SW 1271 (cell line): Measurements from ENCODE around the gene OR10AD1.
"Not testable (repeated sequence)": the region's sequence is repeated elsewhere in the genome, so short reads cannot be mapped to it uniquely, and the experiment has no call there.

Experiments
- DNase-seq, 2 experiments: peaks; one replicate each; lab custom pipeline; 2025; lab: John Stamatoyannopoulos, UW

The OR10AD1 gene, protein sequence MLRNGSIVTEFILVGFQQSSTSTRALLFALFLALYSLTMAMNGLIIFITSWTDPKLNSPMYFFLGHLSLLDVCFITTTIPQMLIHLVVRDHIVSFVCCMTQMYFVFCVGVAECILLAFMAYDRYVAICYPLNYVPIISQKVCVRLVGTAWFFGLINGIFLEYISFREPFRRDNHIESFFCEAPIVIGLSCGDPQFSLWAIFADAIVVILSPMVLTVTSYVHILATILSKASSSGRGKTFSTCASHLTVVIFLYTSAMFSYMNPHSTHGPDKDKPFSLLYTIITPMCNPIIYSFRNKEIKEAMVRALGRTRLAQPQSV

DNA sequence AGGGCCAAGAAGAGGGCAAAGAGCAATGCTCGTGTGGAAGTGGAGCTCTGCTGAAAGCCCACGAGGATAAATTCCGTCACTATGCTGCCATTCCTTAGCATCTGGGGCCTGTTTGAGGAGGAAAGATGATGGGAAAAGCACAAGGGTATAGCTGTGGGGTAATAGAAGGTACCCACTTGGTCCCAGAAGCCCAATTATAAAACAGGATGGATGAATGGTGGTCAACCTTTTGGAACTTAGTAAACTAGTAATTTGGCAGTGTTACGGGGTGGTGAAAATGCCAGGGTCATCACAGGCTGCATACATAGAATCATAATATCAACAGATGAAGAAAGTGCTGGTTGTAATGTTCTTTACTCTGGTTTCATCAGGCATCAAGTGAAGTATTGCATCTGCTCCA lies at the start of gene OR10AD1:
Gene OR10AD1 (minus strand): TSS at position 101 of the 400 bp plus-strand sequence. CDS start 0 bp downstream, at position 101.
- DNase-seq: no peak

DNA sequence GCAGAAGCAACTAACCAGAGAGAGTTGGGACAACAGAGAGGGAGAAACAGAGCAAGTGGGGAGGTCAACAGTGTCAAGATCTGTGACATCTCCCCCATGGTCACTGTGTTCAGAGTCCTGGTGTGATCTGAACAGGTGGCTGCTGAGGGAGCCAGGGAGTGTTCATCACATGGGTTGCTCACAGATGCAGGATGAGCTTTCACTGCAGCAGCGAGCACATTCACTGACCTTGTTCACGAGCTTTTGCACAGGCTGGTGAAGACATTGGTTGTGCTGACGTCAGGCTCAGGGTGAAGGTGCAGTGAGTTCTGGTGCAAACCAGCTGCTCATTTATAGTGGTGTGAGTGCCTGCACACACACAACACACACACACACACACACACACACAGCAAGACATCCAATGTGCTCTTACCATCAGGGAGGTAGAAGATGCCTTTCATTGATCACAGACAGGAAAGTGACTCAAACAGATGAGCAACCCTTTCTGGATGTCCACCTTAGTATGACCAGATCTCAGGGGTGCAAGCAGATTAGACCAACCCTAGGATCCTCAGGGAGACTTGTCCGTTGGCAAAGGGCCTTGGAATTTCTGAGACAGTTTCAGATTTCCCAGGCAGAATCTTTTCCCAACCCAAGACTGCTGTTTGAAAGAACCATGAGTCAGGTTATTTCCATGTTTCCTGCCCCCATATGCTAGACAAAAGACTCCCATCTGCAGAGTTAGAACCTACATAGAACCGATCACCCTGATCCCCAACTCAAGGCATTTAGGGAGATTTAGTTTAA lies 44.3 kb upstream of the OR10AD1 start:
- no peak for DNase-seq

DNA sequence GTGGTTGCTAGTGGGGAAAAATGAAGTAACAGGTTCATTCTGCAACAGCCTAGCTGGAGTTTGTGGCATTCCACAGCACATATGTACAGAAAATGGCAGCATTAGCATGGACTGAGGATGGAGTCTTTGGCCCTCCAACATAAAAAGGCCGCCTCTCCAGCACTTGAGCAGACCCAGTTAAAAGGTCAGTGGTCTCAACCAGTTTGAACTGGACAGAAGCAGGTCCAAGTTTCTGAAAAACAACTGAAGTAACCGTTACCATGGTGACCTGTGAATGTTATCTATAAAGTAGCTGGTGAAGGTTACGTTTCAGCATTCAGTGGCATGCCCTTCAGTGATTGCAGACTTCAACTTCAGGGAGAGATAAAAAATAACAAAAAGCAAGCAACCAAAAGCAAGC lies 34.1 kb upstream of the OR10AD1 start:
- DNase-seq: no peak

DNA sequence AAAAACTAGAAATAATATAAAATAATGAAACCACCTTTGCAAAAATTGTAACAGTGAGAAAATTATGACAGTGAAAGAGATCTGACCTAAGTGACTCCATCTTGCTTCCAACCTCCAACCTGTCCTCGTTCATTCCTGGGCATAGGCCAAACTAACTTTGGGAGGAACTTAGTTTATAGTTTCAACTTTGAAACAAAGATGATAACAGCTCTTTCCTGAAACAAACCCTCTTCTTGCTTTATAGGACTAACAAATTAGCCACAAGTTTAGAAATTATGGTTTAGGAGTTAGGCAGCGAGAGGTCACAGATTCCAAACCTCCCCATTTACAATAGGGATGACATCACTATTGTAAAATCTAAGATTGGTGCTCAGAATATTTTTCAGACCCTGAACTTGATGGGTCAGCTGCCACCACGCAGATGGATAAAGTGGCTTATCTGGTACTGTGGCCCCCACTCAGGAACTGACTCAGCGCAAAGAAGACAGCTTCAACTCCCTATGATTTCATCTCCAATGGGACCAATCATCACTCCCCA lies 32.8 kb upstream of the OR10AD1 start:
- no peak for DNase-seq

DNA sequence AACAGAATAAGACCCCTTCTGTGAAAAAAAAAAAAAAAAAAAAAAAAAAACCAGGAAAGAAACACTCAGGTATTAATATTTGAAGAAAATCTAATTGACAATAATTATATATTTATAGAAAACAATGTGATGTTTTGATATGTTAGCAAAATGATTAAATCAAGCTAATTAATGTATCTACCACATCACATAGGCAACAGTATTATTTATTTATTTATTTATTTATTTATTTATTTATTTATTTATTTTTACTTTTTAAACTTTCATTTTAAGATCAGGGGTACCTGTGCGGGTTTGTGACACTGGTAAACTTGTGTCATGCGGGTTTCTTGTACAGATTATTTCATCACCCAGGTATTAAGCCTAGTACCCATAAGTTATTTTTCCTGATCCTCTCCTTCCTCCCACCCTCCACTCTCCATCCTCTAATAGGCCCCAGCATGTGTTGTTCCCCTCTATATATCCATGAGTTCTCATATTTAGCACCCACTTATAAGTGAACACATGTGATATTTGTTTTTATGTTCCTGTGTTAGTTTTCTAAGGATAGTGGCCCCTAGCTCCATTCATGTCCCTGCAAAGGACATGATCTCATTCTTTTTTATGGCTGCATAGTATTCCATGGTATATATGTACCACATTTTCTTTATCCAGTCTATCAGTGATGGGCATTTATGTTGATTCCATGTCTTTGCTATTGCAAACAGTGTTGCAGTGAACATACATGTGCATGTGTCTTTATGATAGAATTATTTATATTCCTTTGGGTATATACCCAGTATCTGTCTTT lies 28.3 kb upstream of the OR10AD1 start:
- DNase-seq: not testable (repeated sequence)

DNA sequence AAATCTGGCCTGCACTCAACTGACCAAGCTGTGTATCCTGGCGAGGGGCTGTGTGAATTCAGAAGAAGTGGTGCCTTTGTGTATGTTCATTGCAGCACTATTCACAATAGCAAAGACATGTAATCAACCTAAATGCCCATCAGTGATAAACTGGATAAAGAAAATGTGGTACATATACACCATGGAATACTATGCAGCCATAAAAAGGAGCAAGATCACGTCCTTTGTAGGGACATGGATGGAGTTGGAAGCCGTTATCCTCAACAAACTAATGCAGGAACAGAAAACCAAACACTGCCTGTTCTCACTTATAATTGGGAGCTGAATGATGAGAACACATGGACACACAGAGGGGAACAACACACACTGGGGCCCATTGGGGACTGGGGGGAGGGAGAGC lies 21.4 kb upstream of the OR10AD1 start:
- DNase-seq: not testable (repeated sequence)

DNA sequence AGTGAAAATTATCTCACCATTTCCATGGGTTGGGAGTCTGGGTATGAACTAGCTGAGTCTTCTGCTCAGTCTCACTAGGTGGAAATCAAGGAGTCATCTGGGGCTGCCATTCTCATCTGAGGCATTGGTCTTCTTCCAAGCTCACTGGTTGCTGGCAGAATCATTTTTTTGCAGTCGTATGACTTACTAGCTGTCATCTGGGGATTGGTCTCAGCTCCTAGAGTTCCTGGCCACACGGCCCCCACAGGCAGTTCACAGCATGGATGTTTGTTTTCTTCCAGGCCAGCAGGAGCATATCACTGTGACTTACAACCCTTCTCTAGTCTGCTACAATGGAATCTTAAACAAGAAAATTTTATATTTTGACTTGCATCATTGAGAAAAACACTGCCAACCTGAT lies 18.6 kb upstream of the OR10AD1 start:
- no peak for DNase-seq

DNA sequence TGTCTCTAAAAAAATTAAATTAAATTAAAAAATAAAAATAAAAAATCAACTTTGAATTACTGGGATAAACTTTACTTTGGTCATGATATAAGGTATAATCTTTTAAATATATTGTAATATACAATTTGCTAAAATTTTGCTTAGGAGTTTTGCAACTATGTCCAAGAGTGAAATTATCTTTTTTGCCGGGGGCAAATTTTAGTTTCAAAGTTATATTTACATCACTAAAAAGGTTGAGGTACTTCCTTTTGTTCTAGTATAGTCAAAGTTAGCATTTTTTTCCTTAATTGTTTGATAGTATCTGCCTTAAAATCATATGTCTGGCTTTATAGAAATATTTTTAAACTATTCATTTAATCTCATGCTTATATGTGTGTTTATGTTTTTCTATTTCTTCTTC lies 17.6 kb upstream of the OR10AD1 start:
- no peak for DNase-seq

DNA sequence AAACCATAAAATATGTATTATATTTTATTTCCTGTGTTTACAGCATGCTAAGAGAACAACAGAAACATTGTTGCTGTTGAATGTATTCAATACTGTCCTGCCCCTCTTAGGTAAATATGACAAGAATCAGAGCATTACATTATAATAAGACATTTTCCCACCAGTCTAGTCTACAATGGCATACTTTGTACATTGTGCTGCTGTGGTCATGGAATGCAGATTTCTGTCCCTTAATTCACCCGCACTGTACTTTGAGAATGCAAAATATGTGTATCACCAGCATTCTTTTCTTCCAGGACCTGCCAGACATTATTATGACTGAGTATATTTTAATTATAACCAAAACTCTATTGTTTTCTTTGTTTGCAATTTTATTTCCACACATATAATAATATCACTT lies 16.5 kb upstream of the OR10AD1 start:
- no peak for DNase-seq

DNA sequence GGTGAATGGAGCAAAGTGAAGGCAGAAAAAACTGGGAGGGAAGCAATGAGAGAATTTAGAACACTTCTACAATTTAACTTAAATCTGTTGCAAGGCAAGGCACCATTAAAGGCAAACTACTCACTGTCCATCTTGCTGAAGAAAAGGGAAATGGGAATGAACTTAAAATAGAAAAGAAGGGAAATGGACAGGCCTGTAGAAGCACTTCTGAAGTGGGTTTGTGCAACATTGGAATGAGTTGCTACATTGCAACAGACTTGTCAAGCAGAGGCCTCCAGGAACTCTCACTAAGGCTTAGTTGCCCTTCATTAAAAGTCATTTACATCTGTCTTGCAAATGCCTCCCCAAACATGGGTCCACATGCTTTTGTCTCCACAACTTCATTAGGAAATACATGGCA lies 13.7 kb upstream of the OR10AD1 start:
- DNase-seq: no peak

DNA sequence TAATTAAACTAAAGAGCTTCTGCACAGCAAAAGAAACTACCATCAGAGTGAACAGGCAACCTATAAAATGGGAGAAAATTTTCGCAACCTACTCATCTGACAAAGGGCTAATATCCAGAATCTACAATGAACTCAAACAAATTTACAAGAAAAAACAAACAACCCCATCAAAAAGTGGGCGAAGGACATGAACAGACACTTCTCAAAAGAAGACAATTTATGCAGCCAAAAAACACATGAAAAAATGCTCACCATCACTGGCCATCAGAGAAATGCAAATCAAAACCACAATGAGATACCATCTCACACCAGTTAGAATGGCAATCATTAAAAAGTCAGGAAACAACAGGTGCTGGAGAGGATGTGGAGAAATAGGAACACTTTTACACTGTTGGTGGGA lies 6.4 kb upstream of the OR10AD1 start:
- not testable (repeated sequence) for DNase-seq

DNA sequence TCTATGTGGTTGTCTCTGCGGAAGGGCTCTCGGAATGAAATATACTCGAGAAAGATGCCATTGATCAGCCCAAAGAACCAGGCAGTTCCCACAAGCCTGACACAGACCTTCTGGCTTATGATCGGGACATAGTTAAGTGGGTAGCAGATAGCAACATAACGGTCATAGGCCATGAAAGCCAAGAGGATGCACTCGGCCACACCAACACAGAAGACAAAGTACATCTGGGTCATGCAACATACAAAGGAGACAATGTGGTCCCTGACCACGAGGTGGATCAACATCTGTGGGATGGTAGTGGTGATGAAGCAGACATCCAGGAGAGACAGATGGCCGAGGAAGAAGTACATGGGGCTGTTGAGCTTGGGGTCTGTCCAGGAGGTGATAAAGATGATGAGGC lies 326 bp downstream of the OR10AD1 start:
- DNase-seq: no peak

DNA sequence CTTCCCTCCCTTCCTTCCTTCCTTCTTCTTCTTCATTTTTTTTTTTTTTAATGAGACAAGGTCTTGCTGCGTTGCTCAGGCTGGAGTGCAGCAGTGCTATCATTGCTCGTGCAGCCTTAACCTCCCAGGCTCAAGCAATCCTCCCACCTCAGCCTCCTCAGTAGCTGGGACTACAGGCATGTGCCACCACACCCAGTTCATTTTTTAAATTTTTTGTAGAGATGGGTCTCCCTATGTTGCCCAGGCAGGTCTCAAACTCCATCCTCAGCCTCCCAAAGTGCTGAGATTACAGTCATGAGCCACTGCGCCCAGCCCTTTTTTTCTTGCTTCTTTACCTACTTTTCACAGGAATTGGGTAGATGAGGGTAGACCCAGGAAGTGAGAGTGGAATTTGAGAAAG lies 1.6 kb downstream of the OR10AD1 start:
- DNase-seq: no peak

DNA sequence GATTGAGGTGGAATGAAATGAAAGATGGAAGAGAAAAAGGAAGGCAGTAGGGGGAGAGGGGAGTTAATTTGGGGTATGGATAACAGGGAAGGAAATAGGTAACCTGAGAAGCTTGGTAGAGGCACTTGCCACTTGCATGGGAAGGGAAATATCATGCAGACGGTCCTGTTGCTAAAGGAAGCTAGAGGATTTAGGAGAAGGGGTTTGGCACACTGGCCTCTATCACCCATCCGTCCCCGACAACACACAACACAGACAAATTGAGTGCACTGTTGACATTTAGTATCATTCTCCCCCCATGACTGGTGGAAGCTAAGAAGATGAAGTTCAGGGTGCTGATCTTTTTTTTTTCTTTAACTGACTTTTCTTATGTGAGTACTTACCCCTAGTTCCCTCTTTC lies 2.0 kb downstream of the OR10AD1 start:
- DNase-seq: no peak

DNA sequence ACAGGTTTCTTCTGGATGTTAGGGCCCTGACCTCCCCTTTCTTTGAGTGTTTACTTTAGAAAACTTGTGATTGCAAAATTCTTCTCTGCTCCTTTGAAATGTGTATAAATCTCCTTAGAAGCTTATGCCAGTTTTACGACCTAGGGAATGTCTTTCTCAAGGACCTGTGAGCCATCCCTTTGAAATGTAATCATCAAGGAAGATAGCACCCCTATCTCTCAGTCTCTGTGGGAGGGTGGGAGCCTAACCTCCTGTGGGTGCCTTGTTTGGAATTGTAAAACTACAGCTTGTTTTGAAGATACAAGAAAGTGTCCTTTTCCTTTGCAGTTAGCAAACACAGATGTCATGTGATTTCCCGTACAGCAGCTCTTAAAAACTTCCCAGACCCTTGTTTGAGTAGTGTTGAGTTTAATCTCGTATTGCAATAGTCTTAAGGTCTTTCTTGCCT lies 3.3 kb downstream of the OR10AD1 start:
- no peak for DNase-seq

DNA sequence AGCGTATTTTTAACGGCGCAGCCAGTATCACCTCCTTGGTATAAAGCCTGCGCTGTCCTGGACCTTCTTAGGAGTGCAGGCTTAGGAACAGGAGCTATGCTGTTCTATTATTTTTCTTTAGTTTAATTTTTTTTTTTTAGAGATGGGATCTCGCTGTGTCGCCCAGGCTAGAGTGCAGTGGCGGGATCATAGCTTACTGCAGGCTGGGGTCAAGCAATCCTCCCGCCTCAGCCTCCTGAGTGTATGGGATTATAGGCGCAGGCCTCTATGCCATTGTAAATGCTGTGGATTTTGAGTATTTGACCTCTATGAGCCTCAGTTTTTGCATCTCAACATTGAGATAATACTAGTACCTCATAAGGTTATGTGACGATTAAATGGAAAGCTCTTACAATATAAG lies 4.1 kb downstream of the OR10AD1 start:
- no peak for DNase-seq

DNA sequence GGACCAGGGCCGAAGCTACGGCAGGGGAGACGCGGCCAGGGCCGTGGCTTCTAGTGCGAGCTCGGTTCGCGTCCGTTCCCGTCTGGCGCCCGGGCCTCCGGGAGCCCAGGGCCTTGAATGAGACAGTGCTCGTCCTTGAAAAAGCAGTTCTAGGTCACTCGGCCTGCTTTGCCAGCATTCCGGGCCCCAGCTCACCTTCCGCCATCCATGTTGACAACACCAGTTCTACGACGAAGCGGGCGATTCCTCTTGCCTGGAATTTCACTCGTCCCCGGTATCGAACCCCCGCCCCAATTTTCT lies 4.5 kb downstream of the OR10AD1 start:
- no peak for DNase-seq

DNA sequence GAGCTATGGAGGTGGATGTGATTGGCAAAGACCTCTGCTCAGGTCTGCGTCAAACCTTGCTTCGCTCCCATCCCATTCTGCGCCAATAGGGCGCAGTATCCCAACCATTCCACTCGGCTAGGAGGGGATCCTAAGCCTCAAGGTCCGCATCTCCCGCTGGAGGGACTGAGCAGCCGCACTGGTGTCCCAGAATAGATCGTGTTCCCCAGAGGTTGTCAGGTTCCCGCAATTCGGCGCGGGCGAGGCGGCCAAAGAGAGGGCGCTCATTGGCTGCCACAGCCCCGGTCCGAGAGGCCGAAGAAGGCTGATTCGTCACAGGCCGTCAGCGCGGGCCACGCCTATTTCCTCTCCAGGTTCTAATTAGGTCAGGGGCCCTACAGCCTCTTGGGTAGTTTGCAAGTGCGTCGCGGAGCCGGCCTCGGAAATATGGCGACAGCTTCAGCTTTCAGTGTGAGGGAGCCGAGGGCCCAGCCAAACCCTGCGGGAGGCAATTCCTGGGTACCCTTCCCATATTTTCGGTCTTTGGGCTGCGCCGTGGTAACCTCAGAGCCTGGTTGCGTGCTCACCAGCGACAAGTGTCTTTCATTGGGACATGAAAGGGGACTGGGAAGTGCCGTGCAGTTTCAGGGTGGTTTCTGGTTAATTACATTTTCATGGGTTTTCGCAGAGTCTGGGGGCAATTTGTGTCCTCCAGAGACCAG lies 5.0 kb downstream of the OR10AD1 start:
- peak; percentile 93 to 97 for DNase-seq

DNA sequence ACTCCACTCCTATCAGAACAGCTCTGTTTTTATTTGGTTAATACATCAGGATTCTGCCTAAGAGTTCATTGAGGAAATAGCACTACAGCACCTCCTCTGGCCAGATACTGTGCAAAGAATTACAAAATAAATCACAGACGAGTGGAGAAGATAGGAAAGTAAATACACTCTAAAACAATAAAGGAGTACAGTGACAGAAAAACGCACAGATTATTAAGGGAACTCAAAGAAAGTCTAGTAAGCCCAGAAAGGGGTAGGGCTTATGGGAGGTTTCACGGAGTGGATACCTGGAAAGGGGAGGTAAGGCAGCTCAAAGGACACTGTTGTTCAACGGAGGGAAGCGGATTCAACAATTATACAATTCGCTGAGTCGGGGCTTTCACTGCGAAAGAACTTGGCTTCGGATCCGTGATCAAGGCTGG lies 5.5 kb downstream of the OR10AD1 start:
- DNase-seq: peak; percentile 22 to 71

DNA sequence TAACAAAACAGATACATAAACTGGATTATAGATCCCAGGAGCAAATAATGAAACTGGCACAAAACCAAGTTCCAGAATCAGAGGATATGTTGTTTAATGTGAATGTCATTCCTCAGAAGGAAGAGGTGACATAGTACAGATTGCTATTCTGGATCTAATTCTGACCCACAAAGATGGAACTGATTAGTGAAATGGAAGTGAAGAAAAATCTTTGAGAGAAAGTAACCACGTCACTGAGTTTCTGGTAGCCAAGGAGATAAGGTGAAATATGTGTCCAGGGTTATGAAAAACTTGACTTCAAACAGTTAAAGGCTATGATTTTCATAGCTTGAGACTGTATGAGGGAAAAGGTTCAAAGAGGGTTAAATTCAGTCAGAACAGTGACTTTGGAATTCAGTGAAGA lies 8.3 kb downstream of the OR10AD1 start:
- no peak for DNase-seq

DNA sequence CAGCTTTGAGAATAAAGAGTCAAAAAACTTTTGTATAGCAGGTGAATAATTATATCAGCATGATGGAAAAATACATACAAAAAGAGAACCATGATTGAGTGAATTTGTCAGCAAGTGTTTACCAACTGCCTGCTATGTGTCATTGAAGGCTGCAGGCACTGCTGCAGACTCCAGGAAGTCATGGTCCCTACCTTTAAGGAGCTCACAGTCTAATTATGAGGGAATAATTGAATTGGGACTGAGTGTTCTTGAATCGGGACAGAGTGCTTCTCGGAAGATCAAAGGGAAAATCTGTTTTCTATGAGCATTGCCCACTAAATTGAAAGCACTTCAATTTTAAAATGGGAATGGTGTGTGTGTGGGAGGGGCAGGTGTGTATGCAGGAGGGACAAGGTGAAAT lies 9.5 kb downstream of the OR10AD1 start:
- no peak for DNase-seq

DNA sequence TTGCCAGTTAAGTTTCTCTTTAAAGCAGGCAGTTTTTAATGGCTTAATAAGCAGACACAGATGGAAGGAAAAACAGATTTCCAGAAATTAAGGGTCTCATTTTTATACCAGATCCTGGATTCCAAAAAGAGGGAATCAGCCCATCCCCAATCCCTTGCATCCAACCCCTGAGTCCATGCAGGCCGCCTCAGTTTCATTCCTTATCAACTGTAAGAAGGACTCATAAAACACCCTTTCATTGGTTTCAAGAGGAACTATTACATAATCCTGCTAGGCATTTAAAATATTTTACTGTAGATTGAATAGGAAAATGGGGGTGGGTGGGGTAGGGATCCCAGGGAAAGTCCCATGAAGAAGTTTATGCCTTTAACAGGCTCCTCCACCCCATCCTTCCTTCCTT lies 10.2 kb downstream of the OR10AD1 start:
- DNase-seq: no peak
